ENCODE data around the gene NHS.
"Not testable (repeated sequence)": the region's sequence is repeated elsewhere in the genome, so short reads cannot be mapped to it uniquely, and the experiment has no call there.

Gene NHS

GRCh38 chrX:17566740-17567139 lies 191.7 kb downstream of the NHS start:
- Histone ChIP-seq H3K4me3 (ENCODE audit: low read length) (no peak overlapping the region), H3K4me2 (ENCODE audit: low read length) (no peak overlapping the region), H3K9me2 (replicated peaks; ENCODE audit: control insufficient read depth, low read length) (no peaks in the 10 kb centered on the region), H4K20me1 (ENCODE audit: control insufficient read depth, insufficient read depth, low read depth, low read length) (no peaks in the 10 kb centered on the region), H3K79me2 (ENCODE audit: control insufficient read depth, low read length) (no peaks in the 10 kb centered on the region), H3K4me1 (ENCODE audit: control insufficient read depth, low read length) (no peaks in the 10 kb centered on the region), H3K36me3 (ENCODE audit: control insufficient read depth, low read length) (no peaks in the 10 kb centered on the region), H3K27me3 (ENCODE audit: control insufficient read depth, low read length) (no peaks in the 10 kb centered on the region), H3K27ac (ENCODE audit: low read depth, low read length) (no peak overlapping the region), H3K9me3 (ENCODE audit: control insufficient read depth, insufficient read depth, low read length) (no peaks in the 10 kb centered on the region), H3F3A (ENCODE audit: control insufficient read depth, insufficient read depth) (no peaks in the 10 kb centered on the region)
- no peak for TF ChIP-seq CTCF (IDR thresholded peaks at IDR 0.05; ENCODE audit: low read depth, low read length, poor library complexity, severe bottlenecking)
- no peak for TF ChIP-seq EZH2phosphoT487 (IDR thresholded peaks at IDR 0.05; ENCODE audit: borderline replicate concordance, low read length)

GRCh38 chrX:17567187-17567586 lies 192.2 kb downstream of the NHS start:
- Histone ChIP-seq H3K4me2 (ENCODE audit: low read length) (no peak overlapping the region), H4K20me1 (ENCODE audit: control insufficient read depth, insufficient read depth, low read depth, low read length) (no peaks in the 10 kb centered on the region), H3K9me3 (ENCODE audit: control insufficient read depth, insufficient read depth, low read length) (no peaks in the 10 kb centered on the region), H3K79me2 (ENCODE audit: control insufficient read depth, low read length) (no peaks in the 10 kb centered on the region), H3K27me3 (ENCODE audit: control insufficient read depth, low read length) (no peaks in the 10 kb centered on the region), H3K9me2 (replicated peaks; ENCODE audit: control insufficient read depth, low read length) (no peaks in the 10 kb centered on the region), H3F3A (ENCODE audit: control insufficient read depth, insufficient read depth) (no peaks in the 10 kb centered on the region), H3K27ac (ENCODE audit: low read depth, low read length) (no peak overlapping the region), H3K36me3 (ENCODE audit: control insufficient read depth, low read length) (no peaks in the 10 kb centered on the region), H3K4me3 (ENCODE audit: low read length) (no peak overlapping the region), H3K4me1 (ENCODE audit: control insufficient read depth, low read length) (no peaks in the 10 kb centered on the region)
- TF ChIP-seq CTCF (IDR thresholded peaks at IDR 0.05; ENCODE audit: low read depth, low read length, poor library complexity, severe bottlenecking) (no peak), EZH2phosphoT487 (IDR thresholded peaks at IDR 0.05; ENCODE audit: borderline replicate concordance, low read length) (no peak)

GRCh38 chrX:17567821-17568220 lies 192.8 kb downstream of the NHS start:
- no peaks in the 10 kb centered on the region for H3K79me2 ChIP-seq (ENCODE audit: control insufficient read depth, low read length)
- H3K27ac ChIP-seq (ENCODE audit: low read depth, low read length): no peak overlapping the region
- H3K27me3 ChIP-seq (ENCODE audit: control insufficient read depth, low read length): no peaks in the 10 kb centered on the region
- TF ChIP-seq CTCF (IDR thresholded peaks at IDR 0.05; ENCODE audit: low read depth, low read length, poor library complexity, severe bottlenecking) (no peak), EZH2phosphoT487 (IDR thresholded peaks at IDR 0.05; ENCODE audit: borderline replicate concordance, low read length) (no peak)
- H4K20me1 ChIP-seq (ENCODE audit: control insufficient read depth, insufficient read depth, low read depth, low read length): no peaks in the 10 kb centered on the region
- no peak overlapping the region for H3K4me2 ChIP-seq (ENCODE audit: low read length)
- no peaks in the 10 kb centered on the region for H3K4me1 ChIP-seq (ENCODE audit: control insufficient read depth, low read length)
- no peaks in the 10 kb centered on the region for H3K36me3 ChIP-seq (ENCODE audit: control insufficient read depth, low read length)
- no peaks in the 10 kb centered on the region for H3K9me3 ChIP-seq (ENCODE audit: control insufficient read depth, insufficient read depth, low read length)
- no peaks in the 10 kb centered on the region for H3K9me2 ChIP-seq (replicated peaks; ENCODE audit: control insufficient read depth, low read length)
- no peak overlapping the region for H3K4me3 ChIP-seq (ENCODE audit: low read length)
- H3F3A ChIP-seq (ENCODE audit: control insufficient read depth, insufficient read depth): no peaks in the 10 kb centered on the region

- not testable (repeated sequence) for H3F3A ChIP-seq (ENCODE audit: control insufficient read depth, insufficient read depth); H3K79me2 ChIP-seq (ENCODE audit: control insufficient read depth, low read length); H3K4me2 ChIP-seq (ENCODE audit: low read length); H4K20me1 ChIP-seq (ENCODE audit: control insufficient read depth, insufficient read depth, low read depth, low read length); H3K9me2 ChIP-seq (replicated peaks; ENCODE audit: control insufficient read depth, low read length); H3K27me3 ChIP-seq (ENCODE audit: control insufficient read depth, low read length); H3K36me3 ChIP-seq (ENCODE audit: control insufficient read depth, low read length); H3K4me1 ChIP-seq (ENCODE audit: control insufficient read depth, low read length); H3K4me3 ChIP-seq (ENCODE audit: low read length); H3K9me3 ChIP-seq (ENCODE audit: control insufficient read depth, insufficient read depth, low read length); H3K27ac ChIP-seq (ENCODE audit: low read depth, low read length)
These were observed 193.8 kb downstream of the NHS start for GRCh38 chrX:17568804-17569203.

Data from DOHH2 (cell line).